Measurements from ENCODE around the gene ESYT3.

ESYT3 gene

DNA sequence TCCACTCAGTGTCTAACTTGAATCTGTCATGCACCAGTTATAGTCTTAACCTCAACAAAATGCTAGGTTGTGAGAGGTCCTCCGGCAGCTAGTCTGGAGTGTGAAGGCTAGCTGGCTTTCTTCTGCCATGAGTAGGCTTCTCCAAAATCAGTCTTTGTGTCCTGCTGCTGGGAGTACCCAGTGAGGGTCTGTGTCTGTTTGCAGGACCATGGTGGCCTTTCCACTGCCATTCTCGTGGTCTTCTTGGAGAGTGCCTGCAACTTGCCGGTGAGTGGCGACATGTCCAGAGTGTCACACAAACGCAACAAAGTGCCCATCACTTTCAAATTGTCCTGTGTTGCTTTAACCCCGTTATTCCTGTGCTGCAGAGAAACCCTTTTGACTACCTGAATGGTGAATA lies 34.0 kb downstream of the ESYT3 start:
- H3K4me3 ChIP-seq (ENCODE audit: low read depth, low read length) = no peak overlapping the region
- TF ChIP-seq, protein P1, sequence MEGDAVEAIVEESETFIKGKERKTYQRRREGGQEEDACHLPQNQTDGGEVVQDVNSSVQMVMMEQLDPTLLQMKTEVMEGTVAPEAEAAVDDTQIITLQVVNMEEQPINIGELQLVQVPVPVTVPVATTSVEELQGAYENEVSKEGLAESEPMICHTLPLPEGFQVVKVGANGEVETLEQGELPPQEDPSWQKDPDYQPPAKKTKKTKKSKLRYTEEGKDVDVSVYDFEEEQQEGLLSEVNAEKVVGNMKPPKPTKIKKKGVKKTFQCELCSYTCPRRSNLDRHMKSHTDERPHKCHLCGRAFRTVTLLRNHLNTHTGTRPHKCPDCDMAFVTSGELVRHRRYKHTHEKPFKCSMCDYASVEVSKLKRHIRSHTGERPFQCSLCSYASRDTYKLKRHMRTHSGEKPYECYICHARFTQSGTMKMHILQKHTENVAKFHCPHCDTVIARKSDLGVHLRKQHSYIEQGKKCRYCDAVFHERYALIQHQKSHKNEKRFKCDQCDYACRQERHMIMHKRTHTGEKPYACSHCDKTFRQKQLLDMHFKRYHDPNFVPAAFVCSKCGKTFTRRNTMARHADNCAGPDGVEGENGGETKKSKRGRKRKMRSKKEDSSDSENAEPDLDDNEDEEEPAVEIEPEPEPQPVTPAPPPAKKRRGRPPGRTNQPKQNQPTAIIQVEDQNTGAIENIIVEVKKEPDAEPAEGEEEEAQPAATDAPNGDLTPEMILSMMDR (IDR thresholded peaks at IDR 0.05; ENCODE audit: borderline replicate concordance, insufficient read depth, low read depth, low read length) = no peak

DNA sequence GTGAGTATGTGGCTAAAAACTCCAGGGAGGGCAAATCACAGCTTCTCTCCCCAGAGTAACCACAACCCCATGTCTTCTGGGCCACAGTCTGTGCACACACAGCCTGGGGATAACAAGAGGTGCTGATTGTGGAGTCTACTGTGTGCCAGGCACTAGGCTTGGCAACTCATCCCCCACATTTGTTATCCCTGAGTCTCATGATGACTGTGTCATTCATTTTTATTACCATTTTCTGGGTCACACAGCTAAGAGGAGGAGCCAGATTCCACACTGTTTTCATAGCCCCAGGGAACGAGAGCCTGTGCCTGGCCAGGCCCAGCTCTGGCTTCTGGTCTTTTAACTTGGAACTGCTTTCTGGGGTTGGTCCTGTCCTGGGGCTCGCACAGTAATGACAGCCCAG lies 34.5 kb downstream of the ESYT3 start:
- TF ChIP-seq, protein P1 (IDR thresholded peaks at IDR 0.05; ENCODE audit: borderline replicate concordance, insufficient read depth, low read depth, low read length) = no peak
- no peak overlapping the region for H3K4me3 ChIP-seq (ENCODE audit: low read depth, low read length)

DNA sequence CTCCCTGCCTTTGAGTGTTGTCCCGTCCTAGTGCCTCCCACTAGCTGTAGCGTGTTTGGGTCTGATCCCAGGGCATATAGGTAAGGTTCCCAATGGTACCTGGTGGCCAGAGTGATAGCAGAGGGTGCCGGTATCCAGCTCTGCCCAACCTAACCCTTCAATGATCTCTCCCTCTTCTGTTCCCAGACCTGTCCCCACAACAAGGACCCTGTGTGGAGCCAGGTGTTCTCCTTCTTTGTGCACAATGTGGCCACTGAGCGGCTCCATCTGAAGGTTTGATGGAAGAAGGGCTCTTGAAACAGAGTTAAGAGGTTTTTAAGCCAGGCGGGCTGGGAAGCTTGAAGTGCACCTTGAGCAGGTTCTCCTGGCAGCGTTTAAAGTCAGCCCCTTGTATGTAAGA lies 35.5 kb downstream of the ESYT3 start:
- TF ChIP-seq, protein P1 (IDR thresholded peaks at IDR 0.05; ENCODE audit: borderline replicate concordance, insufficient read depth, low read depth, low read length) = no peak
- H3K4me3 ChIP-seq (ENCODE audit: low read depth, low read length) = no peak overlapping the region

DNA sequence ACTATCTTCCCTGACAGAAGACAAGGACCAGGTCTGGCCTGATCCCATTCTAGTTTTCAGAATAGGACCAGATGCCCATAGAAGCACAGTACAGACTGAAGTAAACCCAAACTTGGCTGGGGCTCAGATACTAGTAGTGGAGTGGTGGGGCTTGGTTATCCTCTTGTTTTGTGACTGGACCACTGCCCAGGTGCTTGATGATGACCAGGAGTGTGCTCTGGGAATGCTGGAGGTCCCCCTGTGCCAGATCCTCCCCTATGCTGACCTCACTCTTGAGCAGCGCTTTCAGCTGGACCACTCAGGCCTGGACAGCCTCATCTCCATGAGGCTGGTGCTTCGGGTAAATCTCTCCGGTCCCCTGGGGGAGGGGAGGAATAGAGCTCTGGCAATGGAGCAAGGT lies 36.3 kb downstream of the ESYT3 start:
- TF ChIP-seq, protein P1 (IDR thresholded peaks at IDR 0.05; ENCODE audit: borderline replicate concordance, insufficient read depth, low read depth, low read length) = no peak
- H3K4me3 ChIP-seq (ENCODE audit: low read depth, low read length) = no peak overlapping the region

DNA sequence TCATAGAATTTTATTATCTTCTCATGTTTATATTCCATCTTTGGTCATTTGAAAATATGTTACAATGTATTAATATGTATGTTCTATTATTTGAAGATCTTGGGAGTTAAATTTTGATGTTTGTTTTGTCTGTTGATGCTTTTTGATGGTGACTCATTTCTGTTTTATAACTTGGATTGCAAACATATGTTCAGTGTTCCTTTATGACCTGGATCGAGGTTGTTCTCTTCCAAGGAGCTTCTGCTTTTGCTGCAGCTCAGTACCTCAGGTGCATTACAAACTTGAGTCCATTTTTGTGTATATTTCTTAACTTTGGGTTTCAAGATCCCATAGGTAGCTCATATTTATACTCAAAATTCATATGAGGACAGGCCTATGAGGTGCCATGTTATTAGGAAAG lies 37.1 kb downstream of the ESYT3 start:
- no peak overlapping the region for H3K4me3 ChIP-seq (ENCODE audit: low read depth, low read length)
- TF ChIP-seq, protein P1 (IDR thresholded peaks at IDR 0.05; ENCODE audit: borderline replicate concordance, insufficient read depth, low read depth, low read length) = no peak

DNA sequence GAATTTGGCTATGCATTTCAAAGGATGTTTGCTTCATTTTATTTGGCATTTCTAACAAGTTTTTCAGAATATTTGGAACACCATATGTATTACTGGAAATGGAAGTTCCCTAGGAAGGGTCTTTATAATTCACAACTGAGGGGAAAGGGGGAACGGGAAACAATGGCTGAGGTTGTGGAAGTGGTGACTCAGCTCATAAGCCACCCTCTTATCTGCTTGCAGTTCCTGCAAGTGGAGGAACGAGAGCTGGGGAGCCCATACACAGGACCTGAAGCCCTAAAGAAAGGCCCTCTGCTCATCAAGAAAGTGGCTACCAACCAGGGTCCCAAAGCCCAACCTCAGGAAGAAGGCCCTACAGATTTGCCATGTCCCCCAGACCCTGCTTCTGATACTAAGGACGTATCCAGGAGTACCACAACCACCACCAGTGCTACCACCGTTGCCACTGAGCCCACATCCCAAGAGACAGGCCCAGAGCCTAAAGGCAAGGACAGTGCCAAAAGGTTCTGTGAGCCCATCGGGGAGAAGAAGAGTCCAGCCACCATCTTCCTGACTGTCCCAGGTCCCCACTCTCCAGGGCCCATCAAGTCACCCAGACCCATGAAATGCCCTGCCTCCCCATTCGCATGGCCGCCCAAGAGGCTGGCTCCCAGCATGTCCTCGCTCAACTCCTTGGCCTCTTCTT lies 37.9 kb downstream of the ESYT3 start:
- TF ChIP-seq, protein P1 (IDR thresholded peaks at IDR 0.05; ENCODE audit: borderline replicate concordance, insufficient read depth, low read depth, low read length) = no peak
- H3K4me3 ChIP-seq (ENCODE audit: low read depth, low read length) = no peak overlapping the region

DNA sequence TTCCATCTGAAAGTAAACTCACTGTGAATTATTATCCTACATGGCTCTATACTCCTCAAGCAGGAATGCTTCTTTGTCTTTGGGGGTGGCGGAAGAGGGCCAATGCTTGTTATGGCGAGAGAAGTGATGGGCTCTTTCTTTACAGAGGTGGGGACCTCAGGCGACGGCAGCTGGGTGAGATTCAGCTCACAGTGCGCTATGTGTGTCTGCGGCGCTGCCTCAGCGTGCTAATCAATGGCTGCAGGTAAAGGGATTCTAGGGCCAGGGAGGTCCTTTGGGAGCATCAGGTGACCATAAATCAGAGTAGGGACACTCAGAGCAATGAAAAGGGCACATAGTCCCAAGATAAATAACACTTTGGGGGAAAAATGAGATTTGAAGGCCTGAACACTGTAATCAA lies 39.0 kb downstream of the ESYT3 start:
- TF ChIP-seq, protein P1 (IDR thresholded peaks at IDR 0.05; ENCODE audit: borderline replicate concordance, insufficient read depth, low read depth, low read length) = no peak

More for the DNA sequence above, 39.0 kb downstream of the ESYT3 start:
- no peak overlapping the region for H3K4me3 ChIP-seq (ENCODE audit: low read depth, low read length)
